Neural crest cell (in vitro differentiated cells): Measurements from ENCODE around the gene MPRIP. TPM values are rescaled to one million over a fixed set of nuclear protein-coding genes. Genes with fewer than 3 reads are reported as not detected.

Experiments
- DNase-seq: peaks from one replicate; pipeline ENCODE4 v3.0.0; 2021; ENCODE audit warnings: low read depth, mixed read lengths, low spot score
- H3K27ac Mint-ChIP-seq: one replicate; pipeline ENCODE4 v1.8.0; 2021; ENCODE audit warnings: mild to moderate bottlenecking, mixed read lengths; ENCODE audit not compliant: unreplicated experiment
- H3K27me3 Mint-ChIP-seq: 2 replicates; pipeline ENCODE4 v1.8.0; 2021; ENCODE audit warnings: low read depth, mild to moderate bottlenecking, mixed read lengths
- H3K36me3 Mint-ChIP-seq: 2 replicates; pipeline ENCODE4 v1.8.0; 2021; ENCODE audit warnings: low read depth, mild to moderate bottlenecking, mixed read lengths
- H3K4me1 Mint-ChIP-seq: 2 replicates; pipeline ENCODE4 v1.8.0; 2021; ENCODE audit warnings: mixed read lengths
- H3K4me3 Mint-ChIP-seq: one replicate; pipeline ENCODE4 v1.8.0; 2021; ENCODE audit warnings: mild to moderate bottlenecking, mixed read lengths
- H3K9me3 Mint-ChIP-seq: 2 replicates; pipeline ENCODE4 v1.8.0; 2021; ENCODE audit warnings: mixed read lengths
- total RNA-seq: library from RNA; stranded (reverse); gene quantifications from 2 replicates; pipeline ENCODE4 v1.2.1, GENCODE V29; 2021
- TF ChIP-seq, protein P1 (sequence below): fragments of 200-600 bp; sonication (generic); conservative IDR thresholded peaks from 2 replicates; pipeline ENCODE4 v1.5.0; 2021; ENCODE audit warnings: antibody characterized with exemption, mild to moderate bottlenecking

MPRIP gene
- total RNA-seq, 1 donor from 2014 or later: 241 TPM

DNA sequence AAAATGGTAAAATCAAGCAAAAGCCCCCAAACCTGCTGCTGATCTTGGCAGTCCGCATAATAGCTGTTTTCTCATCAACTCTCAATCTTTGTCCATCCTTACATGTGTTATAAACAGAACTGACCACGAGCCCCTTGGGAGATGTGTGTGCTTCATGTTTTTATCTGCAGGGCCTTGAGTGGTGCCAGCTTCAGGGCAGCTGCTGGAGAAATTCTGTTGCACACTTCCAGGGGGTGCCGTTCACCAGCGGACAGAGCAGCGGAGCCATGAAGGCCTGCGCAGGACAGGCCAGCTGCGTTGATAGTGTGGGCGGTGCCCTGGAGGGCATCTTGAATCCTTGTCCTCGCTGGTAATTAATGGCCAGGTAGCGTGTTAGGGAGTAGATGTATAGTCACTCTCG is 20.1 kb downstream of the MPRIP start:
- H3K4me3 Mint-ChIP-seq: no peak overlapping the region
- TF ChIP-seq, protein P1, sequence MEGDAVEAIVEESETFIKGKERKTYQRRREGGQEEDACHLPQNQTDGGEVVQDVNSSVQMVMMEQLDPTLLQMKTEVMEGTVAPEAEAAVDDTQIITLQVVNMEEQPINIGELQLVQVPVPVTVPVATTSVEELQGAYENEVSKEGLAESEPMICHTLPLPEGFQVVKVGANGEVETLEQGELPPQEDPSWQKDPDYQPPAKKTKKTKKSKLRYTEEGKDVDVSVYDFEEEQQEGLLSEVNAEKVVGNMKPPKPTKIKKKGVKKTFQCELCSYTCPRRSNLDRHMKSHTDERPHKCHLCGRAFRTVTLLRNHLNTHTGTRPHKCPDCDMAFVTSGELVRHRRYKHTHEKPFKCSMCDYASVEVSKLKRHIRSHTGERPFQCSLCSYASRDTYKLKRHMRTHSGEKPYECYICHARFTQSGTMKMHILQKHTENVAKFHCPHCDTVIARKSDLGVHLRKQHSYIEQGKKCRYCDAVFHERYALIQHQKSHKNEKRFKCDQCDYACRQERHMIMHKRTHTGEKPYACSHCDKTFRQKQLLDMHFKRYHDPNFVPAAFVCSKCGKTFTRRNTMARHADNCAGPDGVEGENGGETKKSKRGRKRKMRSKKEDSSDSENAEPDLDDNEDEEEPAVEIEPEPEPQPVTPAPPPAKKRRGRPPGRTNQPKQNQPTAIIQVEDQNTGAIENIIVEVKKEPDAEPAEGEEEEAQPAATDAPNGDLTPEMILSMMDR: no peak
- no peaks in the 10 kb centered on the region for H3K27me3 Mint-ChIP-seq
- H3K4me1 Mint-ChIP-seq: peaks cover 16% of the 10 kb centered on the region
- H3K36me3 Mint-ChIP-seq: peaks cover 3% of the 10 kb centered on the region
- H3K27ac Mint-ChIP-seq: peak overlapping the region; percentile 39
- no peaks in the 10 kb centered on the region for H3K9me3 Mint-ChIP-seq
- DNase-seq: no peak

DNA sequence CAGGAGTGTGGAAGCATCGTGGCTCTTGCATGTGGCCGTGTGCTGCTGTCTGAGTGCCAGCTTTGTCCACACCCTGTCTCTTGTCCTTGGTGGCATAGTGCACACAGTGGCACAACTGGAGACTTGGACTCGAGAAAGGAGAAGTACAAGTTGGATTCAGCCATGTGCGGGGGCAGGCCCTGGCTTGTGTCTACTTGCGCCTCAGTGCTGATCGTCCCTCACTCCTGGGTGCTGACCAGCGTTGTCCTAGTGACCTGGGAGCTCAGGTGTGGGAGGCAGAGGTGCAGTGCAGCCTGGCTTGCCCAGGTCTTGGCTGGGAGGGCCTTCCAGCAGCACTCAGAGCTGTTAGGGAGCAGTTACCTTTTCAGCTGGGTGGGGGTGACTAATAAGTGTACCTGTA is 20.6 kb downstream of the MPRIP start:
- H3K27ac Mint-ChIP-seq: peak overlapping the region; percentile 39
- H3K4me1 Mint-ChIP-seq: peaks cover 16% of the 10 kb centered on the region
- peaks cover 3% of the 10 kb centered on the region for H3K36me3 Mint-ChIP-seq
- no peaks in the 10 kb centered on the region for H3K27me3 Mint-ChIP-seq
- DNase-seq: no peak
- TF ChIP-seq, protein P1: no peak
- H3K9me3 Mint-ChIP-seq: no peaks in the 10 kb centered on the region
- H3K4me3 Mint-ChIP-seq: no peak overlapping the region

DNA sequence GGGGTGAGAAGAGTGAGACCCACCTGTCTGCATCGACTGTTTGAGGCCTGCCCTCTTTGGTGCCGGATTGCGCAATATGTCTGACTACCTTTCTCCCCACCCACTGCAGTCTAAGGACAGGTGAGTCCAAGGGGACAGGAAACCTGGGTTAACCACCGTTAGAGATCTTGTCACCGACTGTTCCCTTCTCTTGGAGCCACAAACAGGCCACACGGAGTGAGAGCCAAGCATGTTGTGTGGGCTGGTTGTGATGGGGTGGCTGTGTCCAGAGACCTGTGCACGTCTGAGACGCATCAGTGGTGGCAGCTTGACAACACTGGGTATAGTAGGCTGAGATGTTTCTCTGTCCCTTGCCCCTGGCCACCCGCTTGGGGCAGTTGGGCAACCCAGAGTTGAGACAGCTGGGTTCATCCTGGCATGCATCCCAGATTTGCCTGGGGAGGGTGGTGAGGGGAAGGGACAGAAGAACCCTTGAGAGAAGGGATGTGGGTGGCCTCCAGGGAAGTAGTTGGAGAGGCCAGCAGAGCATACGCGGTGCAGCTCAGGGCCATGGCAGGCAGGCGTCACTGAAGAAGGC is 21.4 kb downstream of the MPRIP start:
- Mint-ChIP-seq H3K9me3 (no peaks in the 10 kb centered on the region), H3K4me1 (peaks cover 15% of the 10 kb centered on the region), H3K27ac (no peak overlapping the region), H3K36me3 (peaks cover 3% of the 10 kb centered on the region), H3K27me3 (no peaks in the 10 kb centered on the region), H3K4me3 (no peak overlapping the region)
- no peak for DNase-seq
- TF ChIP-seq, protein P1: no peak

DNA sequence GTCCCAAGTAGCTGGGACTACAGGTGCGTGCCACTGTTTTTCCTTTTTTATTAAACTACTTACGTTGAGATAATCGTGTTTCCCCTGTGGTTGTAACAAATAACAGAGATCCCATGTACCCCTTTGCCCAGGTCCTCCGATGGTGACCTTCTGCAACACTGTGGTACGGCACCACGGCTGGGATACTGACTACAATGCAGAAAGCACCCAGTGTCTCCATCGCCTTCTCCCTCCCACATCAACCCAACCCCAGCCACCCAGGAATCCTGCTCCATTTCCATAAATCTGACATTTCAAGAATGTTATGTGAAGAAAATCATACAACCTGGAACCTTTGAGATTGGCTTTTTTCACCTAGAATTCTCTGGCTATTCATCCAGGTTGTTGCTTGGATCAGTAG is 22.1 kb downstream of the MPRIP start:
- no peak overlapping the region for H3K27ac Mint-ChIP-seq
- H3K9me3 Mint-ChIP-seq: no peaks in the 10 kb centered on the region
- H3K27me3 Mint-ChIP-seq: no peaks in the 10 kb centered on the region
- DNase-seq: no peak
- peaks cover 3% of the 10 kb centered on the region for H3K36me3 Mint-ChIP-seq
- TF ChIP-seq, protein P1: no peak
- peaks cover 13% of the 10 kb centered on the region for H3K4me1 Mint-ChIP-seq
- no peak overlapping the region for H3K4me3 Mint-ChIP-seq

DNA sequence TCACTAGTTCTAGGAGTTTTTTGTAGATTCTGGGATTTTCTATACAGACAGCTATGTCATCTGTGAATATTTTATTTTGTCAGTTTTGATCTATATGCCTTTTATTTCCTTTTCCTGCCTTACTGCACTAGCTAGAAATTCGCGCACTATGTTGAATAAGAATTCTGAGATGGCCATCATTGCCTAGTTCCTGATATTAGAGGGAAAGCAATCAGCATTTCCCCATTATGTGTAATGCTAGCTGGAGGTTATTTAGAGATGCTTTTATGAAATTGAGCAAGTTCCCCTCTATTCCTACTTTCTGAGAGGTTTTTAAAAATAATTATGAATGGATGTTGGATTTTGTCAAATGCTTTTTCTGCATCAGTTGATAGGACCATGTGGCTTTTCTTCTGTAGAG is 23.8 kb downstream of the MPRIP start:
- no peaks in the 10 kb centered on the region for H3K27me3 Mint-ChIP-seq
- no peak for DNase-seq
- peaks cover 12% of the 10 kb centered on the region for H3K36me3 Mint-ChIP-seq
- peaks cover 23% of the 10 kb centered on the region for H3K4me1 Mint-ChIP-seq
- no peaks in the 10 kb centered on the region for H3K9me3 Mint-ChIP-seq
- H3K4me3 Mint-ChIP-seq: no peak overlapping the region
- TF ChIP-seq, protein P1: no peak
- no peak overlapping the region for H3K27ac Mint-ChIP-seq
